Measurements from ENCODE around the gene WHRN. TPM values are rescaled to one million over a fixed set of nuclear protein-coding genes. Genes with fewer than 3 reads are reported as not detected.

WHRN gene
- total RNA-seq, 2 experiments from 2014 or later = 19.9 to 20.5 TPM

- Histone ChIP-seq H3K27me3 (ENCODE audit: control insufficient read depth in 1 of 2, insufficient read depth in 2 of 2, low read length in 2 of 2) (no peaks in the 10 kb centered on the region), H3K36me3 (ENCODE audit: insufficient read depth, low read length) (peaks cover 24% of the 10 kb centered on the region), H3K4me1 (ENCODE audit: insufficient read depth, low read length) (peaks cover 86% of the 10 kb centered on the region), H3K4me3 (ENCODE audit: low read length) (no peak overlapping the region), H3K27ac (ENCODE audit: low read depth in 1 of 2, low read length in 2 of 2) (peak overlapping the region; percentile 40 to 41), H3K9me3 (ENCODE audit: control insufficient read depth in 1 of 2, insufficient read depth in 1 of 2, low read length in 2 of 2) (no peaks in the 10 kb centered on the region)
- Mint-ChIP-seq H3K27me3 (no peaks in the 10 kb centered on the region), H3K4me1 (ENCODE audit: low read depth) (peaks cover 76% of the 10 kb centered on the region), H3K9me3 (no peaks in the 10 kb centered on the region), H3K4me3 (peak overlapping the region; percentile 97), H3K27ac (peak overlapping the region; percentile 98), H3K36me3 (ENCODE audit: low read depth) (peaks cover 34% of the 10 kb centered on the region)
- ATAC-seq (ENCODE audit: poor library complexity) = no peak
- intact Hi-C loops (cut with DNase I, micrococcal nuclease) = loop anchor here in 1 of 2 experiments (5.0 to 10.0 kb wide), 3 partner anchors 32 to 1120 kb away; partner anchors contain the start of genes CDC26 and PRPF4
- TF ChIP-seq, protein P1, sequence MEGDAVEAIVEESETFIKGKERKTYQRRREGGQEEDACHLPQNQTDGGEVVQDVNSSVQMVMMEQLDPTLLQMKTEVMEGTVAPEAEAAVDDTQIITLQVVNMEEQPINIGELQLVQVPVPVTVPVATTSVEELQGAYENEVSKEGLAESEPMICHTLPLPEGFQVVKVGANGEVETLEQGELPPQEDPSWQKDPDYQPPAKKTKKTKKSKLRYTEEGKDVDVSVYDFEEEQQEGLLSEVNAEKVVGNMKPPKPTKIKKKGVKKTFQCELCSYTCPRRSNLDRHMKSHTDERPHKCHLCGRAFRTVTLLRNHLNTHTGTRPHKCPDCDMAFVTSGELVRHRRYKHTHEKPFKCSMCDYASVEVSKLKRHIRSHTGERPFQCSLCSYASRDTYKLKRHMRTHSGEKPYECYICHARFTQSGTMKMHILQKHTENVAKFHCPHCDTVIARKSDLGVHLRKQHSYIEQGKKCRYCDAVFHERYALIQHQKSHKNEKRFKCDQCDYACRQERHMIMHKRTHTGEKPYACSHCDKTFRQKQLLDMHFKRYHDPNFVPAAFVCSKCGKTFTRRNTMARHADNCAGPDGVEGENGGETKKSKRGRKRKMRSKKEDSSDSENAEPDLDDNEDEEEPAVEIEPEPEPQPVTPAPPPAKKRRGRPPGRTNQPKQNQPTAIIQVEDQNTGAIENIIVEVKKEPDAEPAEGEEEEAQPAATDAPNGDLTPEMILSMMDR (IDR thresholded peaks at IDR 0.05) = no peak
- peak in 1 of 14 experiments; percentile 31 for DNase-seq
- ChIA-PET CTCF (interaction anchor here (6.5 kb wide), 1 partner anchor 9 kb away, joined by 56 read pairs; the partner anchor contains the start of gene AKNA), POLR2A (interaction anchor here (0.7 to 6.9 kb wide), 7 partner anchors 10 to 218 kb away, joined by 3 to 135 read pairs (median 4); partner anchors contain the start of genes AKNA and ATP6V1G1)
These were observed 110.5 kb downstream of the WHRN start for GRCh38 chr9:114394523-114395333.

- no peak for DNase-seq
- CTCF ChIA-PET = interaction anchor here (1.1 to 6.5 kb wide), 6 partner anchors 7 to 54 kb away, joined by 3 to 56 read pairs (median 4); partner anchors contain the start of gene AKNA
- H3K9me3 Mint-ChIP-seq = no peaks in the 10 kb centered on the region
- peak overlapping the region; percentile 98 for H3K27ac Mint-ChIP-seq
- intact Hi-C loops (cut with DNase I, micrococcal nuclease) = loop anchor here (2.0 to 10.0 kb wide), 2 partner anchors 54 to 1118 kb away; partner anchors contain the start of genes CDC26 (in 1 of the 2) and PRPF4 (in 1 of the 2)
- TF ChIP-seq, protein P1 (IDR thresholded peaks at IDR 0.05) = no peak
- ATAC-seq (ENCODE audit: poor library complexity) = no peak
- H3K27me3 Mint-ChIP-seq = no peaks in the 10 kb centered on the region
- Histone ChIP-seq H3K4me1 (ENCODE audit: insufficient read depth, low read length) (peaks cover 99% of the 10 kb centered on the region), H3K4me3 (ENCODE audit: low read length) (no peak overlapping the region), H3K9me3 (ENCODE audit: control insufficient read depth in 1 of 2, insufficient read depth in 1 of 2, low read length in 2 of 2) (no peaks in the 10 kb centered on the region), H3K27me3 (ENCODE audit: control insufficient read depth in 1 of 2, insufficient read depth in 2 of 2, low read length in 2 of 2) (no peaks in the 10 kb centered on the region), H3K36me3 (ENCODE audit: insufficient read depth, low read length) (peaks cover 24% of the 10 kb centered on the region), H3K27ac (ENCODE audit: low read depth in 1 of 2, low read length in 2 of 2) (peak overlapping the region in 1 of 2 donors; percentile 37)
- POLR2A ChIA-PET = interaction anchor here (1.1 to 6.9 kb wide), 6 partner anchors 8 to 41 kb away, joined by 3 to 135 read pairs (median 6); partner anchors contain the start of gene AKNA
- H3K4me3 Mint-ChIP-seq = peak overlapping the region; percentile 61
- H3K36me3 Mint-ChIP-seq (ENCODE audit: low read depth) = peaks cover 38% of the 10 kb centered on the region
- peaks cover 93% of the 10 kb centered on the region for H3K4me1 Mint-ChIP-seq (ENCODE audit: low read depth)
These were observed 112.5 kb downstream of the WHRN start for GRCh38 chr9:114392749-114393112.

DNA sequence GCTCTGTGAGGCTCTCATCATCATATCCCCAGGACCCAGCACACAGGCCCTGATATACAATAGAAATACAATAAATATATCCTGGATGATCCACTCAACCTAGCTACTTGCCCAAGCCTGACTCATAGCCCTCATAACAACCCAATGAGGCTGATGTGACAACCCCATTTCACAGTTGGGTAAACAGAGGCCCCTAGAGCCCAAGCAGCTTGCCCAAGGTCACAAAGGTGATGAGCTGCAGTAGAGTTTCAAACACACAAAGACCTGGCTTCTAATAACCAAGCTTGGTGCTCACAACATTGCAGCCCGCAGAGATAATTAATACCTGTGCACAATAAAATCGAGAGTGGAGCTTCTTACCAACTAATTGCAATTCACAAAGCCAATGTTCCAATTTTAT lies 114.3 kb downstream of the WHRN start:
- H3K4me1 Mint-ChIP-seq (ENCODE audit: low read depth) = peaks cover 83% of the 10 kb centered on the region
- DNase-seq (no peak), ATAC-seq (ENCODE audit: poor library complexity) (no peak)
- H3K4me3 Mint-ChIP-seq = peak overlapping the region; percentile 95
- no peaks in the 10 kb centered on the region for H3K27me3 Mint-ChIP-seq
- H3K27me3 ChIP-seq (ENCODE audit: control insufficient read depth in 1 of 2, insufficient read depth in 2 of 2, low read length in 2 of 2) = no peaks in the 10 kb centered on the region
- H3K4me1 ChIP-seq (ENCODE audit: insufficient read depth, low read length) = peaks cover 85% of the 10 kb centered on the region
- CTCF ChIA-PET = interaction anchor here (0.8 kb wide), 1 partner anchor 27 kb away, joined by 3 read pairs; no protein-coding TSS in a partner anchor
- H3K27ac ChIP-seq (ENCODE audit: low read depth in 1 of 2, low read length in 2 of 2) = peak overlapping the region in 1 of 2 donors; percentile 71
- TF ChIP-seq, protein P1 (IDR thresholded peaks at IDR 0.05) = no peak
- no peak overlapping the region for H3K4me3 ChIP-seq (ENCODE audit: low read length)
- H3K9me3 ChIP-seq (ENCODE audit: control insufficient read depth in 1 of 2, insufficient read depth in 1 of 2, low read length in 2 of 2) = no peaks in the 10 kb centered on the region
- H3K36me3 ChIP-seq (ENCODE audit: insufficient read depth, low read length) = peaks cover 19% of the 10 kb centered on the region
- H3K27ac Mint-ChIP-seq = peak overlapping the region; percentile 98
- POLR2A ChIA-PET = interaction anchor here (0.8 to 1.2 kb wide), 2 partner anchors 18 to 23 kb away, joined by 3 read pairs; no protein-coding TSS in a partner anchor
- intact Hi-C loops (cut with DNase I, micrococcal nuclease) = loop anchor here in 1 of 2 experiments (10.0 kb wide), 1 partner anchor 1116 kb away; the partner anchor contains the start of genes CDC26 and PRPF4
- H3K36me3 Mint-ChIP-seq (ENCODE audit: low read depth) = peaks cover 50% of the 10 kb centered on the region
- no peaks in the 10 kb centered on the region for H3K9me3 Mint-ChIP-seq
